Breast epithelium (tissue), 3 donors: ENCODE data around the gene GIMAP5.

Experiments
- POLR2A ChIP-seq: fragments of 450-650 bp; IDR thresholded peaks from one replicate; pipeline ENCODE4 v1.6.1; 2016; ENCODE audit warnings: antibody characterized with exemption, mild to moderate bottlenecking, moderate library complexity
- TF ChIP-seq, protein P1 (sequence below), 3 donors: fragments of 450-650 bp; IDR thresholded peaks; one replicate each; pipeline ENCODE4 v1.5.1; 2016 to 2017; ENCODE audit warnings: antibody characterized with exemption in 3 of 3, mild to moderate bottlenecking in 3 of 3, moderate library complexity in 3 of 3

DNA sequence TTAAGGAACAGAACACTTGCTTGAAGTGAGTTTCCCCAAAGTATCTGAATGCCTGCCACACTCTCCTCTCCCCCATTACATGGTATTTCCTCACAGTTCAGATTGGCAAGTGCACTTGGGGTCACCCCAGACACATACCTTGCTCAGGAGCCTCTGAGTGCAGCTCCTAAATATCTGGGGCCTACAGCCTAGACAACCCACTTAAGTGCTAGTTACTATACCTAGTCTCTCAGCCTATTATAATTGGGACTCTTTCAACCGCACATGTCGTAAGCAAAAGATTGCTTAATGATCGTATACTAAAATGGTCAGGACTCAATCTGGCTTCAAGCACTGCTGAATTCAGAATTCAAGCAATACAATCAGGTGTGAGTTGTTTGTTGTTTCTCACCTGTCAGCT lies 43.1 kb downstream of the GIMAP5 start:
- TF ChIP-seq, protein P1, sequence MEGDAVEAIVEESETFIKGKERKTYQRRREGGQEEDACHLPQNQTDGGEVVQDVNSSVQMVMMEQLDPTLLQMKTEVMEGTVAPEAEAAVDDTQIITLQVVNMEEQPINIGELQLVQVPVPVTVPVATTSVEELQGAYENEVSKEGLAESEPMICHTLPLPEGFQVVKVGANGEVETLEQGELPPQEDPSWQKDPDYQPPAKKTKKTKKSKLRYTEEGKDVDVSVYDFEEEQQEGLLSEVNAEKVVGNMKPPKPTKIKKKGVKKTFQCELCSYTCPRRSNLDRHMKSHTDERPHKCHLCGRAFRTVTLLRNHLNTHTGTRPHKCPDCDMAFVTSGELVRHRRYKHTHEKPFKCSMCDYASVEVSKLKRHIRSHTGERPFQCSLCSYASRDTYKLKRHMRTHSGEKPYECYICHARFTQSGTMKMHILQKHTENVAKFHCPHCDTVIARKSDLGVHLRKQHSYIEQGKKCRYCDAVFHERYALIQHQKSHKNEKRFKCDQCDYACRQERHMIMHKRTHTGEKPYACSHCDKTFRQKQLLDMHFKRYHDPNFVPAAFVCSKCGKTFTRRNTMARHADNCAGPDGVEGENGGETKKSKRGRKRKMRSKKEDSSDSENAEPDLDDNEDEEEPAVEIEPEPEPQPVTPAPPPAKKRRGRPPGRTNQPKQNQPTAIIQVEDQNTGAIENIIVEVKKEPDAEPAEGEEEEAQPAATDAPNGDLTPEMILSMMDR (IDR thresholded peaks at IDR 0.05): no peak
- TF ChIP-seq POLR2A: no peak
